K562 (cell line): Measurements from ENCODE around the gene SETD4. TPM values are rescaled to one million over a fixed set of nuclear protein-coding genes. Genes with fewer than 3 reads are reported as not detected.

Experiments used
- BCOR ChIP-seq: fragments of 450-650 bp; IDR thresholded peaks from 2 replicates; pipeline ENCODE4 v1.6.1; 2016
- BMI1 ChIP-seq: fragments of 150-350 bp; IDR thresholded peaks from 2 replicates; pipeline ENCODE4 v1.6.1; 2014; ENCODE audit warnings: low read length
- BRD4 ChIP-seq: fragments of 200-600 bp; sonication (generic); IDR thresholded peaks from 2 replicates; pipeline ENCODE4 v1.6.1; 2017; ENCODE audit warnings: inconsistent platforms
- C11orf30 ChIP-seq: fragments of 450-650 bp; IDR thresholded peaks from 2 replicates; pipeline ENCODE4 v1.6.1; 2016; ENCODE audit warnings: low read depth, mild to moderate bottlenecking
- CBFA2T3 ChIP-seq: fragments of 450-650 bp; IDR thresholded peaks from 2 replicates; pipeline ENCODE4 v1.6.1; 2017
- CHD4 ChIP-seq: fragments of 200-600 bp; sonication (generic); IDR thresholded peaks from 3 replicates; pipeline ENCODE4 v1.6.1; 2012; ENCODE audit warnings: low read depth, mild to moderate bottlenecking, mixed read lengths, low read length, inconsistent platforms; ENCODE audit not compliant: insufficient read depth, insufficient replicate concordance, poor library complexity, severe bottlenecking
- DACH1 ChIP-seq: fragments of 450-650 bp; IDR thresholded peaks from 2 replicates; pipeline ENCODE4 v1.6.1; 2018; ENCODE audit not compliant: partially characterized antibody
- DPF2 ChIP-seq: fragments of 450-650 bp; IDR thresholded peaks from 2 replicates; pipeline ENCODE4 v1.6.1; 2016
- FOXK1 ChIP-seq: sonication (generic); formaldehyde crosslinking; IDR thresholded peaks from 2 replicates; pipeline ENCODE4 v1.8.0; 2022; ENCODE audit warnings: missing genetic modification reagents, mild to moderate bottlenecking, borderline replicate concordance
- HINFP ChIP-seq: fragments of 450-650 bp; conservative IDR thresholded peaks from 2 replicates; pipeline ENCODE4 v1.6.1; 2016; ENCODE audit warnings: missing genetic modification characterization, low read depth, mild to moderate bottlenecking, control low read depth, missing compliant biosample characterization
- HOMEZ ChIP-seq: fragments of 250-450 bp; sonication (Bioruptor Pico); IDR thresholded peaks from 2 replicates; pipeline ENCODE4 v1.4.0; 2020; ENCODE audit warnings: mild to moderate bottlenecking, moderate library complexity
- KLF6 ChIP-seq: fragments of 250-450 bp; sonication (Bioruptor Pico); IDR thresholded peaks from 2 replicates; pipeline ENCODE4 v1.4.0; 2020; ENCODE audit warnings: mild to moderate bottlenecking, moderate library complexity, borderline replicate concordance
- MAFG ChIP-seq: fragments of 450-650 bp; conservative IDR thresholded peaks from 2 replicates; pipeline ENCODE4 v1.6.1; 2016; ENCODE audit warnings: missing genetic modification characterization, missing compliant biosample characterization
- NCOA2 ChIP-seq, 2 experiments: fragments of 450-650 bp; IDR thresholded peaks; 2 replicates each; pipeline ENCODE4 v1.6.1; 2018; ENCODE audit warnings: mild to moderate bottlenecking in 2 of 2, moderate library complexity in 1 of 2; ENCODE audit not compliant: partially characterized antibody in 2 of 2
- NFE2 ChIP-seq: IDR thresholded peaks from 2 replicates; pipeline ENCODE4 v1.6.1; 2014; ENCODE audit warnings: antibody characterized with exemption, low read depth
- NR3C1 ChIP-seq: sonication (generic); formaldehyde crosslinking; IDR thresholded peaks from 2 replicates; pipeline ENCODE4 v1.8.1; 2022; ENCODE audit warnings: missing genetic modification reagents
- PHF20 ChIP-seq: fragments of 450-650 bp; IDR thresholded peaks from 2 replicates; pipeline ENCODE4 v1.6.1; 2018; ENCODE audit not compliant: partially characterized antibody
- RBM25 ChIP-seq: fragments of 200-400 bp; formaldehyde crosslinking; IDR thresholded peaks from 2 replicates; pipeline ENCODE4 v1.6.1; 2018; ENCODE audit warnings: low read length, low read depth, moderate library complexity; ENCODE audit not compliant: severe bottlenecking
- RBM39 ChIP-seq: fragments of 200-400 bp; formaldehyde crosslinking; optimal IDR thresholded peaks from 2 replicates; pipeline ENCODE3; 2018; ENCODE audit warnings: low read depth, low read length
- ZC3H11A ChIP-seq: IDR thresholded peaks from 2 replicates; pipeline ENCODE4 v1.6.1; 2012; ENCODE audit warnings: low read depth, low read length, improper control_type of control experiment
- ZFP36 ChIP-seq: fragments of 150-350 bp; IDR thresholded peaks from 2 replicates; pipeline ENCODE4 v1.6.1; 2018; ENCODE audit warnings: low read length, low read depth; ENCODE audit not compliant: partially characterized antibody
- ZKSCAN1 ChIP-seq: fragments of 150-350 bp; IDR thresholded peaks from 2 replicates; pipeline ENCODE4 v1.6.1; 2016; ENCODE audit warnings: low read depth, low read length
- ZNF212 ChIP-seq: fragments of 450-650 bp; formaldehyde crosslinking; IDR thresholded peaks from 2 replicates; pipeline ENCODE4 v1.4.0; 2020; ENCODE audit warnings: mild to moderate bottlenecking
- ZNF764 ChIP-seq: fragments of 250-450 bp; sonication (Bioruptor Pico); IDR thresholded peaks from 2 replicates; pipeline ENCODE4 v1.4.0; 2020; ENCODE audit warnings: low read depth, mild to moderate bottlenecking, moderate library complexity
- polyA plus RNA-seq, 8 experiments: library from polyadenylated mRNA; depleted of rRNA in 4 of 8; stranded (reverse) in 5 of 8; unstranded in 3 of 8; fragments of >200 nt; fragmentation: Nextera tagmentation in 2 of 8; fragmentation: Illumina TruSeq in 1 of 8; extraction: Ambion mirVana in 2 of 8; extraction: Trizol in 1 of 8; gene quantifications; 2 replicates each; pipeline versions ENCODE4 v1.2.1 to v1.2.3, GENCODE V29; 2011 to 2014; ENCODE audit warnings: inconsistent platforms in 1 of 8, missing spikeins in 1 of 8
- total RNA-seq, 7 experiments: library from RNA; depleted of rRNA in 6 of 7; stranded (reverse); fragments of >200 nt in 6 of 7; fragmentation: Illumina TruSeq in 2 of 7; extraction: Trizol in 2 of 7; gene quantifications; 2 replicates each; pipeline versions ENCODE4 v1.2.1 to v1.2.3, GENCODE V29; 2011 to 2021; ENCODE audit warnings: low replicate concordance in 1 of 7

The SETD4 gene
- total and polyA plus RNA-seq, 9 of the 15 experiments (the other 6 are each of a cell fraction or from before 2014, with no cell fraction given), result 16.1 to 51.3 (median 25.7) TPM

- TF ChIP-seq HINFP (tag), result 0 out of 2 replicates have a peak, but pooled peaks have one; percentile 5
- peak; percentile 55 for TF ChIP-seq RBM25
- TF ChIP-seq ZNF212 (CRISPR knock-in tag), result no peak
- peak; percentile 47 for TF ChIP-seq DACH1
- TF ChIP-seq ZKSCAN1, result no peak
- TF ChIP-seq BCOR, result peak; percentile 83
- TF ChIP-seq DPF2, result peak; percentile 68
- peak; percentile 42 for TF ChIP-seq PHF20
- TF ChIP-seq BMI1, result no peak
- TF ChIP-seq NCOA2 (IDR thresholded peaks at IDR 0.05; ENCODE audit: partially characterized antibody in 2 of 2), result no peak
- 0 out of 2 replicates have a peak, but pooled peaks have one; percentile 22 for TF ChIP-seq CBFA2T3
- no peak for TF ChIP-seq FOXK1 (CRISPR knock-in tag)
- TF ChIP-seq NFE2, result peak; percentile 76
- TF ChIP-seq MAFG, result peak; percentile 40; the same call in 1 of the 2 replicates
- TF ChIP-seq NR3C1 (CRISPR knock-in tag), result no peak
- no peak for TF ChIP-seq ZC3H11A
- TF ChIP-seq CHD4, result peak; percentile 86
- peak; percentile 50 for TF ChIP-seq C11orf30
- no peak for TF ChIP-seq ZNF764 (CRISPR knock-in tag)
- TF ChIP-seq KLF6, result no peak
- TF ChIP-seq BRD4, result no peak
- no peak for TF ChIP-seq ZFP36
- no peak for TF ChIP-seq HOMEZ (CRISPR knock-in tag)
- TF ChIP-seq RBM39, result no peak
Observed at GRCh38 chr21:36065497-36066036, 5.2 kb upstream of the SETD4 start (continued).
